K562 (cell line): ENCODE measurements around the gene CAPZA1. TPM values are rescaled to one million over a fixed set of nuclear protein-coding genes. Genes with fewer than 3 reads are reported as not detected.
A peak's percentile ranks its signal among the peaks of the same experiment; 100 is the strongest.

Source experiments
- DIDO1 ChIP-seq: fragments of 450-650 bp; IDR thresholded peaks from 2 replicates; pipeline ENCODE4 v1.6.1; 2016; ENCODE audit warnings: low read depth, missing biosample characterization, missing genetic modification characterization
- FOXA1 ChIP-seq: fragments of 450-650 bp; IDR thresholded peaks from 2 replicates; pipeline ENCODE4 v1.6.1; 2016; ENCODE audit warnings: mild to moderate bottlenecking, borderline replicate concordance
- FUS ChIP-seq: fragments of 200-400 bp; formaldehyde crosslinking; optimal IDR thresholded peaks from 2 replicates; pipeline ENCODE3; 2017; ENCODE audit warnings: low read depth, low read length
- GABPB1 ChIP-seq: sonication (generic); formaldehyde crosslinking; IDR thresholded peaks from 2 replicates; pipeline ENCODE4 v1.8.0; 2022; ENCODE audit warnings: mild to moderate bottlenecking, missing genetic modification reagents
- JUNB ChIP-seq: fragments of 450-650 bp; formaldehyde crosslinking; conservative IDR thresholded peaks from 2 replicates; pipeline ENCODE4 v1.4.0; 2020; ENCODE audit warnings: mild to moderate bottlenecking
- MCM5 ChIP-seq: fragments of 450-650 bp; IDR thresholded peaks from 2 replicates; pipeline ENCODE4 v1.6.1; 2016; ENCODE audit warnings: low read depth
- MTA1 ChIP-seq: fragments of 450-650 bp; IDR thresholded peaks from 2 replicates; pipeline ENCODE4 v1.6.1; 2017; ENCODE audit warnings: borderline replicate concordance
- NCOA2 ChIP-seq, 2 experiments: fragments of 450-650 bp; IDR thresholded peaks; 2 replicates each; pipeline ENCODE4 v1.6.1; 2018; ENCODE audit warnings: mild to moderate bottlenecking in 2 of 2, moderate library complexity in 1 of 2; ENCODE audit not compliant: partially characterized antibody in 2 of 2
- NRF1 ChIP-seq, 2 experiments: fragments of 450-650 bp; IDR thresholded peaks in 1 of 2; conservative IDR thresholded peaks in 1 of 2; 2 replicates each; pipeline ENCODE4 v1.6.1; 2014; ENCODE audit warnings: mild to moderate bottlenecking in 2 of 2
- PCBP2 ChIP-seq: fragments of 200-400 bp; formaldehyde crosslinking; IDR thresholded peaks from 2 replicates; pipeline ENCODE4 v1.6.1; 2018; ENCODE audit warnings: low read length, low read depth, mild to moderate bottlenecking, moderate library complexity; ENCODE audit not compliant: poor library complexity, severe bottlenecking
- PPARD ChIP-seq: fragments of 250-450 bp; sonication (Bioruptor Pico); IDR thresholded peaks from 2 replicates; pipeline ENCODE4 v1.8.0; 2022; ENCODE audit warnings: inconsistent platforms, mild to moderate bottlenecking, moderate library complexity
- RB1 ChIP-seq: fragments of 450-650 bp; IDR thresholded peaks from 2 replicates; pipeline ENCODE4 v1.6.1; 2017; ENCODE audit warnings: low read depth, mild to moderate bottlenecking
- SREBF1 ChIP-seq: fragments of 150-350 bp; IDR thresholded peaks from 2 replicates; pipeline ENCODE4 v1.6.1; 2014; ENCODE audit warnings: antibody characterized with exemption, low read depth, low read length, borderline replicate concordance
- TAF7 ChIP-seq: fragments of 450-650 bp; IDR thresholded peaks from 2 replicates; pipeline ENCODE4 v1.6.1; 2016; ENCODE audit warnings: missing genetic modification characterization, missing compliant biosample characterization
- ZNF561 ChIP-seq: fragments of 450-650 bp; formaldehyde crosslinking; conservative IDR thresholded peaks from 2 replicates; pipeline ENCODE4 v1.4.0; 2020; ENCODE audit warnings: mild to moderate bottlenecking, moderate library complexity
- ZNF79 ChIP-seq: fragments of 250-450 bp; sonication (Bioruptor Pico); IDR thresholded peaks from 2 replicates; pipeline ENCODE4 v1.4.0; 2020; ENCODE audit warnings: low read depth, mild to moderate bottlenecking, moderate library complexity
- polyA plus RNA-seq, 8 experiments: library from polyadenylated mRNA; depleted of rRNA in 4 of 8; stranded (reverse) in 5 of 8; unstranded in 3 of 8; fragments of >200 nt; fragmentation: Nextera tagmentation in 2 of 8; fragmentation: Illumina TruSeq in 1 of 8; extraction: Ambion mirVana in 2 of 8; extraction: Trizol in 1 of 8; gene quantifications; 2 replicates each; pipeline versions ENCODE4 v1.2.1 to v1.2.3, GENCODE V29; 2011 to 2014; ENCODE audit warnings: inconsistent platforms in 1 of 8, missing spikeins in 1 of 8
- total RNA-seq, 7 experiments: library from RNA; depleted of rRNA in 6 of 7; stranded (reverse); fragments of >200 nt in 6 of 7; fragmentation: Illumina TruSeq in 2 of 7; extraction: Trizol in 2 of 7; gene quantifications; 2 replicates each; pipeline versions ENCODE4 v1.2.1 to v1.2.3, GENCODE V29; 2011 to 2021; ENCODE audit warnings: low replicate concordance in 1 of 7
- TF ChIP-seq, protein P1 (sequence below): fragments of 250-450 bp; sonication (Bioruptor Pico); IDR thresholded peaks from 2 replicates; pipeline ENCODE4 v1.5.0; 2021; ENCODE audit warnings: mild to moderate bottlenecking, borderline replicate concordance
- TF ChIP-seq, protein P2 (sequence below), 2 experiments: fragments of 450-650 bp in 1 of 2; IDR thresholded peaks; 2 replicates each; pipeline ENCODE4 v1.6.1; 2011 to 2017; ENCODE audit warnings: low read depth in 2 of 2, antibody characterized with exemption in 1 of 2, borderline replicate concordance in 1 of 2, low read length in 1 of 2, mild to moderate bottlenecking in 1 of 2, mixed read lengths in 1 of 2; ENCODE audit not compliant: control insufficient read depth in 1 of 2
- TF ChIP-seq, protein P3 (sequence below): IDR thresholded peaks from 2 replicates; pipeline ENCODE4 v1.6.1; 2011; ENCODE audit not compliant: insufficient read length; ENCODE audit errors: extremely low read depth
- TF ChIP-seq, protein P4 (sequence below): fragments of 450-650 bp; formaldehyde crosslinking; IDR thresholded peaks from 2 replicates; pipeline ENCODE4 v1.4.0; 2022; ENCODE audit warnings: missing genetic modification characterization

CAPZA1 gene
- total and polyA plus RNA-seq, 9 of the 15 experiments (the other 6 are each of a cell fraction or from before 2014, with no cell fraction given) = 237 to 1,020 (median 306) TPM

DNA sequence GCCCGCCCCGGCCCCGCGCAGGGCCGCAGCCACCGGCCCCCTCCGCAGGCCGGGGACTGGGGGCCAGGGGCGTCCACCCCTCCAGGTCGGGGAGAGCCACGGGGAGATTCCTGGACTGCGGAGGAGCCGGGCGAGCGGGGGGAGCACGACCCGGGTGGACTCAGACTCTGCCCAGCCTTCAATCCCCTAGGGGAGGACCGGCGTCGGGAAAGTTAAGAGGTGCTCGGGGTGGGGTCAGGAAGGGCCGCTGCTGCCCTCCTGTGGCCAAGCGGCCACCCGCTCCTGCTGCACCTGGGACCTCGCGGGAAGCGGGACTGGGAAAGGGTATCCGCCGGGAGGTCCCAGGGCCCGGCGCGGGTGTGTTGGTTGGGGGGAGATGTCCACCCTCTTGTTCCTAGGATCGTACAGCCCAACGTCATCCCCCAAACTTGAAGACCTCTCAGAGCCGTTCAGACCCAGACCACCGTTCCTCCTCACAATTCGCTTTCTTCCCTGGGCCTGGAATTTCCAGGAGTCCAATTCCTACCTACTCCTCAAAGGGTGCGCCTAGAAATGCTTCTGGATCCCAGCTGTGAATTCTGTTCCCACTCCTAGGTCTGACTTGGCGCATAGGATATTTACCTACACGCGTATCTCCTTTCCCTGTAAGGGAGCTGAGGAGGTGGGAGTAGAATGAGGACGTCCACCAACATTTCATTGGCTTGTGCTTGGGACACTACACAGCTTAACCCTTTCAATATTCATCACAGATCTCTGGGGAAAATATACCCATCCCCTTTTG, 87.8 kb downstream of the CAPZA1 start (continued):
- no peak for TF ChIP-seq NCOA2 (IDR thresholded peaks at IDR 0.05; ENCODE audit: partially characterized antibody in 2 of 2)
- no peak for TF ChIP-seq DIDO1 (tag)
- TF ChIP-seq RB1 = peak; percentile 93
- no peak for TF ChIP-seq MCM5
- no peak for TF ChIP-seq MTA1
- TF ChIP-seq, protein P1, sequence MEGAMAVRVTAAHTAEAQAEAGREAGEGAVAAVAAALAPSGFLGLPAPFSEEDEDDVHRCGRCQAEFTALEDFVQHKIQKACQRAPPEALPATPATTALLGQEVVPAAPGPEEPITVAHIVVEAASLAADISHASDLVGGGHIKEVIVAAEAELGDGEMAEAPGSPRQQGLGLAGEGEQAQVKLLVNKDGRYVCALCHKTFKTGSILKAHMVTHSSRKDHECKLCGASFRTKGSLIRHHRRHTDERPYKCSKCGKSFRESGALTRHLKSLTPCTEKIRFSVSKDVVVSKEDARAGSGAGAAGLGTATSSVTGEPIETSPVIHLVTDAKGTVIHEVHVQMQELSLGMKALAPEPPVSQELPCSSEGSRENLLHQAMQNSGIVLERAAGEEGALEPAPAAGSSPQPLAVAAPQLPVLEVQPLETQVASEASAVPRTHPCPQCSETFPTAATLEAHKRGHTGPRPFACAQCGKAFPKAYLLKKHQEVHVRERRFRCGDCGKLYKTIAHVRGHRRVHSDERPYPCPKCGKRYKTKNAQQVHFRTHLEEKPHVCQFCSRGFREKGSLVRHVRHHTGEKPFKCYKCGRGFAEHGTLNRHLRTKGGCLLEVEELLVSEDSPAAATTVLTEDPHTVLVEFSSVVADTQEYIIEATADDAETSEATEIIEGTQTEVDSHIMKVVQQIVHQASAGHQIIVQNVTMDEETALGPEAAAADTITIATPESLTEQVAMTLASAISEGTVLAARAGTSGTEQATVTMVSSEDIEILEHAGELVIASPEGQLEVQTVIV (CRISPR knock-in tag) = no peak
- TF ChIP-seq JUNB (CRISPR knock-in tag) = no peak
- TF ChIP-seq ZNF561 (CRISPR knock-in tag) = no peak
- TF ChIP-seq, protein P2, sequence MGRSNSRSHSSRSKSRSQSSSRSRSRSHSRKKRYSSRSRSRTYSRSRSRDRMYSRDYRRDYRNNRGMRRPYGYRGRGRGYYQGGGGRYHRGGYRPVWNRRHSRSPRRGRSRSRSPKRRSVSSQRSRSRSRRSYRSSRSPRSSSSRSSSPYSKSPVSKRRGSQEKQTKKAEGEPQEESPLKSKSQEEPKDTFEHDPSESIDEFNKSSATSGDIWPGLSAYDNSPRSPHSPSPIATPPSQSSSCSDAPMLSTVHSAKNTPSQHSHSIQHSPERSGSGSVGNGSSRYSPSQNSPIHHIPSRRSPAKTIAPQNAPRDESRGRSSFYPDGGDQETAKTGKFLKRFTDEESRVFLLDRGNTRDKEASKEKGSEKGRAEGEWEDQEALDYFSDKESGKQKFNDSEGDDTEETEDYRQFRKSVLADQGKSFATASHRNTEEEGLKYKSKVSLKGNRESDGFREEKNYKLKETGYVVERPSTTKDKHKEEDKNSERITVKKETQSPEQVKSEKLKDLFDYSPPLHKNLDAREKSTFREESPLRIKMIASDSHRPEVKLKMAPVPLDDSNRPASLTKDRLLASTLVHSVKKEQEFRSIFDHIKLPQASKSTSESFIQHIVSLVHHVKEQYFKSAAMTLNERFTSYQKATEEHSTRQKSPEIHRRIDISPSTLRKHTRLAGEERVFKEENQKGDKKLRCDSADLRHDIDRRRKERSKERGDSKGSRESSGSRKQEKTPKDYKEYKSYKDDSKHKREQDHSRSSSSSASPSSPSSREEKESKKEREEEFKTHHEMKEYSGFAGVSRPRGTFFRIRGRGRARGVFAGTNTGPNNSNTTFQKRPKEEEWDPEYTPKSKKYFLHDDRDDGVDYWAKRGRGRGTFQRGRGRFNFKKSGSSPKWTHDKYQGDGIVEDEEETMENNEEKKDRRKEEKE (IDR thresholded peaks at IDR 0.05; ENCODE audit: borderline replicate concordance in 1 of 2, control insufficient read depth in 1 of 2, low read depth in 2 of 2, low read length in 1 of 2) = 0 out of 4 replicates have a peak, but pooled peaks of 1 of the 2 experiments have one; percentile 16
- TF ChIP-seq PPARD (CRISPR knock-in tag) = no peak
- TF ChIP-seq, protein P3, sequence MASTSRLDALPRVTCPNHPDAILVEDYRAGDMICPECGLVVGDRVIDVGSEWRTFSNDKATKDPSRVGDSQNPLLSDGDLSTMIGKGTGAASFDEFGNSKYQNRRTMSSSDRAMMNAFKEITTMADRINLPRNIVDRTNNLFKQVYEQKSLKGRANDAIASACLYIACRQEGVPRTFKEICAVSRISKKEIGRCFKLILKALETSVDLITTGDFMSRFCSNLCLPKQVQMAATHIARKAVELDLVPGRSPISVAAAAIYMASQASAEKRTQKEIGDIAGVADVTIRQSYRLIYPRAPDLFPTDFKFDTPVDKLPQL = no peak
- peak; percentile 48 to 52; a peak in 2 of 4 replicates for TF ChIP-seq NRF1 (conservative IDR thresholded peaks at IDR 0.05 in 1 of 2, IDR thresholded peaks at IDR 0.05 in 1 of 2)
- TF ChIP-seq FUS = no peak
- TF ChIP-seq ZNF79 (CRISPR knock-in tag) = no peak
- TF ChIP-seq, protein P4, sequence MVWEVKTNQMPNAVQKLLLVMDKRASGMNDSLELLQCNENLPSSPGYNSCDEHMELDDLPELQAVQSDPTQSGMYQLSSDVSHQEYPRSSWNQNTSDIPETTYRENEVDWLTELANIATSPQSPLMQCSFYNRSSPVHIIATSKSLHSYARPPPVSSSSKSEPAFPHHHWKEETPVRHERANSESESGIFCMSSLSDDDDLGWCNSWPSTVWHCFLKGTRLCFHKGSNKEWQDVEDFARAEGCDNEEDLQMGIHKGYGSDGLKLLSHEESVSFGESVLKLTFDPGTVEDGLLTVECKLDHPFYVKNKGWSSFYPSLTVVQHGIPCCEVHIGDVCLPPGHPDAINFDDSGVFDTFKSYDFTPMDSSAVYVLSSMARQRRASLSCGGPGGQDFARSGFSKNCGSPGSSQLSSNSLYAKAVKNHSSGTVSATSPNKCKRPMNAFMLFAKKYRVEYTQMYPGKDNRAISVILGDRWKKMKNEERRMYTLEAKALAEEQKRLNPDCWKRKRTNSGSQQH = no peak
- TF ChIP-seq SREBF1 = 0 out of 2 replicates have a peak, but pooled peaks have one; percentile 15
- no peak for TF ChIP-seq FOXA1
- TF ChIP-seq PCBP2 = no peak
- TF ChIP-seq TAF7 (tag) = no peak
- TF ChIP-seq GABPB1 (CRISPR knock-in tag) = peak; percentile 58
